Upper lobe of right lung (tissue), 1 donor: ENCODE measurements around the gene HTRA1. TPM values are rescaled to one million over a fixed set of nuclear protein-coding genes. Genes with fewer than 3 reads are reported as not detected.

ENCODE experiments used
- ATAC-seq: fragments of 200-7000 bp; cut with Tn5 transposase; one replicate; pipeline ENCODE4 v1.9.1; 2020; ENCODE audit warnings: mild to moderate bottlenecking, moderate library complexity
- DNase-seq: peaks from one replicate; pipeline ENCODE4 v3.0.0-alpha.2; 2020
- H3K27ac ChIP-seq: fragments of 200-600 bp; one replicate; pipeline ENCODE4 v1.8.0; 2022
- H3K27me3 ChIP-seq: fragments of 200-600 bp; one replicate; pipeline ENCODE4 v1.8.0; 2022; ENCODE audit warnings: mild to moderate bottlenecking
- H3K36me3 ChIP-seq: fragments of 200-600 bp; one replicate; pipeline ENCODE4 v1.8.0; 2022
- H3K4me1 ChIP-seq: fragments of 200-600 bp; one replicate; pipeline ENCODE4 v1.8.0; 2022
- H3K4me3 ChIP-seq: fragments of 200-600 bp; one replicate; pipeline ENCODE4 v1.8.0; 2022; ENCODE audit warnings: mild to moderate bottlenecking
- H3K9me3 ChIP-seq: fragments of 200-600 bp; one replicate; pipeline ENCODE4 v1.8.0; 2022
- intact Hi-C: fragments of 100-400 bp; cut with DNase I; formaldehyde crosslinking; loops from one replicate; pipeline ENCODE4 v1.11.0; 2022
- total RNA-seq: library from RNA; stranded (reverse); fragmentation: NEBNext Ultra II Directional; extraction: Animal tissue kit (Norgen Biotek cat#: 25700); gene quantifications from one replicate; pipeline ENCODE4 v1.2.1, GENCODE V29; 2021
- TF ChIP-seq, protein P1 (sequence below): fragments of 200-600 bp; IDR thresholded peaks from one replicate; pipeline ENCODE4 v1.8.0; 2022; ENCODE audit warnings: antibody characterized with exemption
- donor health status: DM: no; HTN: yes; CAD: no; lungs with severe emphysema.

The HTRA1 gene
- total RNA-seq, 1 donor from 2014 or later = 83.8 TPM

DNA sequence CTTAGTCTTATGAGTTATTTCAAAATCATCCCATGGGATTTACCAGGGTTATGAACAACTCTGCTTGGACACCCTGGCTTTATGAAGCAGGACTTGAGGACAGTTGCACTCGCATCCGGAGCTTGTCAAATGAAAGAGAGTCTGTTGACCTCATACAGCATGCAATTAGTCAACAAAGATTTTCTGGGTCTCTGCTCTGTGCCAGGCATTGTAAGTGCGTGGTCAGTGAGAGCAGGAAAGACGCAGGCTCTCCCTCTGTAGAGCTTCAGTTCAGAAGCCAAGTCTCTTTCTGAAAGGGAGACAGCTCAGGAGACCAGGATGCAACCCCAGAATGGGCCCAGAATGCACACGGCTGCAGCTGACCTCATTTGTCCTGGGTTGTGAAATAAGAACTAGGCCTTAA, 53.7 kb downstream of the HTRA1 start:
- Histone ChIP-seq H3K4me1 (no peaks in the 10 kb centered on the region), H3K4me3 (no peak overlapping the region), H3K27me3 (no peaks in the 10 kb centered on the region), H3K36me3 (peaks cover 5% of the 10 kb centered on the region), H3K27ac (no peak overlapping the region), H3K9me3 (no peaks in the 10 kb centered on the region)
- DNase-seq (no peak), ATAC-seq (no peak)
- TF ChIP-seq, protein P1, sequence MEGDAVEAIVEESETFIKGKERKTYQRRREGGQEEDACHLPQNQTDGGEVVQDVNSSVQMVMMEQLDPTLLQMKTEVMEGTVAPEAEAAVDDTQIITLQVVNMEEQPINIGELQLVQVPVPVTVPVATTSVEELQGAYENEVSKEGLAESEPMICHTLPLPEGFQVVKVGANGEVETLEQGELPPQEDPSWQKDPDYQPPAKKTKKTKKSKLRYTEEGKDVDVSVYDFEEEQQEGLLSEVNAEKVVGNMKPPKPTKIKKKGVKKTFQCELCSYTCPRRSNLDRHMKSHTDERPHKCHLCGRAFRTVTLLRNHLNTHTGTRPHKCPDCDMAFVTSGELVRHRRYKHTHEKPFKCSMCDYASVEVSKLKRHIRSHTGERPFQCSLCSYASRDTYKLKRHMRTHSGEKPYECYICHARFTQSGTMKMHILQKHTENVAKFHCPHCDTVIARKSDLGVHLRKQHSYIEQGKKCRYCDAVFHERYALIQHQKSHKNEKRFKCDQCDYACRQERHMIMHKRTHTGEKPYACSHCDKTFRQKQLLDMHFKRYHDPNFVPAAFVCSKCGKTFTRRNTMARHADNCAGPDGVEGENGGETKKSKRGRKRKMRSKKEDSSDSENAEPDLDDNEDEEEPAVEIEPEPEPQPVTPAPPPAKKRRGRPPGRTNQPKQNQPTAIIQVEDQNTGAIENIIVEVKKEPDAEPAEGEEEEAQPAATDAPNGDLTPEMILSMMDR = no peak
- intact Hi-C loops = no loop called here

DNA sequence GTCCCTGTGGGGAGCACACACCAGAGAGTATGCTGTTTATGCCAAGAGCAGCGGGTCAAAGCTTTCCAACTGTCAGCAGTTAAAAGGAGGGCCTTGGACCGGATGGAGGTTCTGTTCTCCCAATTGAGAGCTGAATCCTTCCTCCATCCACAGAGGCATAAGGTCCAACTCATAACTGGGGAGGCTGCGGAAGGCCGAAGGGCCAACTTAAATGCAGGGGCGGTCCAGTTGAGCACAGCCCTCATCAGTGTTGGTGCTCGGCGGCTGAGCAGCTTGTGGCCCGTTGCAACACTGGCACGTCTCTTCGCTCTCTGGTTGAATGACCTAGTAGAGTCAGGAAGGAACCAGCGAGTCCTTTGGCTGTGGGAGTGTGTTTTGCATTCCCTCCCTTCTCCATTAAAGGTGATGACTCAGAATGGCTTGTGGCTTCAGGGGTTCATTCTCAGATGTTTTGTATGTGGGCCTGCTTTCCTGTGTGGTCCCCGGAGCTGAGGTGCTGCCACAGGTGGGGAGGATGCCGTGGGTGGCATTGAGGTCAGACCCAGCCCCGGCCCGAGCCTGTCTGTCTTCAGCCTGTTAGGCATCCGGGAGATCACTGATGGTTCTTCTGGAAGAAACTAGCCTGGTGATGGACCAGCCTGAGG, 54.4 kb downstream of the HTRA1 start:
- Histone ChIP-seq H3K9me3 (no peaks in the 10 kb centered on the region), H3K27me3 (no peaks in the 10 kb centered on the region), H3K4me1 (no peaks in the 10 kb centered on the region), H3K27ac (no peak overlapping the region), H3K4me3 (no peak overlapping the region), H3K36me3 (no peaks in the 10 kb centered on the region)
- ATAC-seq = peak; percentile 37
- intact Hi-C loops = no loop called here
- TF ChIP-seq, protein P1 = no peak
- no peak for DNase-seq

DNA sequence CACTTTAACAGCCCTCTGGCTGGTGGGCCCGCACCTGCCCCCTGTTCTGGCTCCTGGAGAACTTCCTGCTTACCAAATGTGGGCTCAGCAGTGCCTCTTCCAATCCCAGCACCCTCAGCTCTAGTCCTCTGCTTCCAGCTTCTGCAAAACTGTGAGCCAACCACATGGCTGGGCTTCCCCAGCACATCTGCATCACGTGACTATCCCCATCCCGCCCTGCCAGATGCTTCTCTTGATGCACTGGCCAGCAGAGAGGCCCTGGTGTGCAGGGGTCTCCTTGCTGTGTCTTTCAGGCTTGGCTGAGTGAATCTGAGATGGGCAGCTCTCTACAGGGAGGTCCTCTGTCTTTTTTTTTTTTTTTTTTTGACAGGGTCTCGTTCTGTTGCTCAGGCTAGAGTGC, 55.4 kb downstream of the HTRA1 start:
- H3K36me3 ChIP-seq = no peaks in the 10 kb centered on the region
- H3K27me3 ChIP-seq = no peaks in the 10 kb centered on the region
- ATAC-seq = no peak
- H3K9me3 ChIP-seq = no peaks in the 10 kb centered on the region
- no peak overlapping the region for H3K4me3 ChIP-seq
- DNase-seq = no peak
- intact Hi-C loops = no loop called here
- TF ChIP-seq, protein P1 = no peak
- no peak overlapping the region for H3K27ac ChIP-seq
- no peaks in the 10 kb centered on the region for H3K4me1 ChIP-seq

DNA sequence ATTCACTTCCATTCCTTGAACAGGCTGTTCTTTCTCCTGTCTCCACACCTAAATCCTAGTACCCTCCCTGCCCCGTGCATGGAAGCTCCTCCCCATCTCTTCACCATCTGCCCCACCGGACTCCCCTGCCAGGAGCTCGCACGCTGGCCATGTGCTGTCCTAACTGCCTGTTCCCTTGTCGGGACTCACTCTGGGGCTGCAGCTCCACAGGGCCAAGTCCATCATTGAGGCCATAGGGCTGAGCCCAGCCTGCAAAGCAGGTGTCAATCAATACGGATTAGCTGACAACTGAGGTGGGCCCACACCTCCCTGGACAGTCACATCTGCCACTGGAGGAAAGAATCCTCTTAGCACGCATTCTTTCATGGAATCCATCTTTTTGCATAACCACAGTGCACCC, 57.8 kb downstream of the HTRA1 start:
- H3K27ac ChIP-seq = no peak overlapping the region
- no peaks in the 10 kb centered on the region for H3K9me3 ChIP-seq

DNA sequence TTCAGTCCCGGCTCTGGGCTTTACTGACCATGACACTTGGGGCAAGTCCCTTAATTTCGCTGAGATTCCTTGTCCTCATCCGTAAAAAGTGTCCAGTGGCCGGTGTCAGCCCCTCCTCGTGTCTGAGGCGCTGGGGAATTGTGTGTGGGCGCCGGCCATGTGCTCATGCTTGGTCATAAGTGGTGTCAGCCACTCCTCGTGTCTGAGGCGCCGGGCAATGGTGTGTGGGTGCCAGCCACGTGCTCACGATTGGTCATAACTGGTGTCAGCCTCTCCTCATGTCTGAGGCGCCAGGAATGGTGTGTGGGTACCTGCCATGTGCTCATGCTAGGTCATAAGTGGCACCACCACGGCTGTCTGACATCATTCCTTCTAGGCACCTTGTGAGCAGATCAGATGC, 58.5 kb downstream of the HTRA1 start:
- intact Hi-C loops = no loop called here
- TF ChIP-seq, protein P1 = no peak
- no peaks in the 10 kb centered on the region for H3K4me1 ChIP-seq
- H3K4me3 ChIP-seq = no peak overlapping the region
- no peaks in the 10 kb centered on the region for H3K27me3 ChIP-seq
- H3K9me3 ChIP-seq = no peaks in the 10 kb centered on the region
- H3K27ac ChIP-seq = no peak overlapping the region
- no peaks in the 10 kb centered on the region for H3K36me3 ChIP-seq
- no peak for ATAC-seq
- DNase-seq = no peak

More for the DNA sequence above, 57.8 kb downstream of the HTRA1 start:
- no peak for ATAC-seq
- H3K36me3 ChIP-seq = no peaks in the 10 kb centered on the region
- intact Hi-C loops = no loop called here
- TF ChIP-seq, protein P1 = no peak
- H3K4me1 ChIP-seq = no peaks in the 10 kb centered on the region
- H3K27me3 ChIP-seq = no peaks in the 10 kb centered on the region
- H3K4me3 ChIP-seq = no peak overlapping the region
- no peak for DNase-seq

DNA sequence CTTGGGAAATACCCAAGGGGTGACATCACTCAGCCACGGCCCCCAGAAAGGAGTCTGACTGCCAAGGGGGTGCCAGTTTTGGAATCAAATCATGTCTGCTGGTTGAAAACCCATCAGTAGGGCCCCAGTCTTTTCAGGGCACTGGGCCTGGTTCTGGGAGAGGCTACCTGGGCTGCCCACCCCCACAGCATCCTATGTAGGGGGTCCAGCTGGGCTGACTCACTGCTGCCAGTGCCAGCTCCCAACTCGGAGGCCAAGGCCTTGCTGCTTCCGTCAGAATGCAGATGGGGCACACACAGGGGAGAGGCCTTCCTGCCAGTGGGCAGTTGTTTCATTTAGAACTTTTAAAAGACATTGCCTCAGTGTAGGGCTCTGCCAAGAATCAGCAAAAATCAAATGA, 59.7 kb downstream of the HTRA1 start:
- ATAC-seq (no peak), DNase-seq (no peak)
- intact Hi-C loops = no loop called here
- Histone ChIP-seq H3K4me3 (no peak overlapping the region), H3K9me3 (no peaks in the 10 kb centered on the region), H3K4me1 (peaks cover 2% of the 10 kb centered on the region), H3K36me3 (no peaks in the 10 kb centered on the region), H3K27me3 (no peaks in the 10 kb centered on the region), H3K27ac (no peak overlapping the region)
- TF ChIP-seq, protein P1 = no peak
